ENCODE results near the gene HSPA14. TPM values are rescaled to one million over a fixed set of nuclear protein-coding genes. Genes with fewer than 3 reads are reported as not detected.
"Not testable (repeated sequence)": the region's sequence is repeated elsewhere in the genome, so short reads cannot be mapped to it uniquely, and the experiment has no call there.

Gene HSPA14, protein sequence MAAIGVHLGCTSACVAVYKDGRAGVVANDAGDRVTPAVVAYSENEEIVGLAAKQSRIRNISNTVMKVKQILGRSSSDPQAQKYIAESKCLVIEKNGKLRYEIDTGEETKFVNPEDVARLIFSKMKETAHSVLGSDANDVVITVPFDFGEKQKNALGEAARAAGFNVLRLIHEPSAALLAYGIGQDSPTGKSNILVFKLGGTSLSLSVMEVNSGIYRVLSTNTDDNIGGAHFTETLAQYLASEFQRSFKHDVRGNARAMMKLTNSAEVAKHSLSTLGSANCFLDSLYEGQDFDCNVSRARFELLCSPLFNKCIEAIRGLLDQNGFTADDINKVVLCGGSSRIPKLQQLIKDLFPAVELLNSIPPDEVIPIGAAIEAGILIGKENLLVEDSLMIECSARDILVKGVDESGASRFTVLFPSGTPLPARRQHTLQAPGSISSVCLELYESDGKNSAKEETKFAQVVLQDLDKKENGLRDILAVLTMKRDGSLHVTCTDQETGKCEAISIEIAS
- 11.3 TPM for total RNA-seq (ENCODE audit: insufficient read depth, low replicate concordance)

DNA sequence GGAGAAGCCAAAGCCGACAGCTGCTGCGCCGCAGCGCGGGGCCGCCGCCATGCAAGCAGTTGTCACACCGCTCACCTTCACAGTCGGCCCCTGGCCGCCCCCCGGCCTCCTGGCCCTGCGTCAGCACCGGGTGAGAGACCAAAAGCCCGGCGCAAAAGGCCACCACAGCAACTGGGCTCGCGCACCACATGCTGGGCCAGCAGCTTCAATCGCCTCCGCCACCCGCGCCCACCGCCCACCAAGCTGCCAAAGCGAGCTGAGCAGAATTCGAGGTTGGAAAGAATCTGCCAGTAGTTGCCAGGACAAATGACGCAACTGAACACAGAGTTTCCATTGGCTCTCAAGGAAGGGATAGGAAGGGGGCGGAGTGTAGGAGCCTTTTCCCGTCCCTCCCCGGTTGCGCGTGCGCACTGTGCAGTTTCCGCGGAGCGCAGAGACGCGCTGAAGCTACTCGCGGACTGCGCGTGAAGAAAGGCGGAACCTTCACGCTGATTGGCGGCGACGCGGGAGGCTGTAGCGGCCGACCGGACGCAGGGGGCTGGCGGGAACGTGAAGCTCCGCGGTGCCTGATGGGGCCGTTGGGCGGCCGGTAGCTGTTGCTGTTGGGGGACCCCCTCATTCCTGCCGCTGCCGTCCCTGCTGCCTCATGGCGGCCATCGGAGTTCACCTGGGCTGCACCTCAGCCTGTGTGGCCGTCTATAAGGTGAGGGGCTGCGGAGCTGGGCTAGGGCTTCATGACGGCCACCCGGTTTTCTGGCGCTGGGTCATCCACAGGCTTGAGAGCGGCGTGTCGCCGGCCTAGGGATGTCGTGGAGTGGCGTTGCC, at the start of gene HSPA14, which contains the start of the genes CDNF and MSANTD7:
Gene HSPA14 (plus strand): TSS at position 550 of the 825 bp plus-strand sequence. CDS start 97 bp downstream, at position 647.
Gene CDNF (minus strand): TSS at position 281 of the 825 bp plus-strand sequence. CDS start 91 bp downstream, at position 190.
Gene MSANTD7 (plus strand): TSS at position 550 of the 825 bp plus-strand sequence. CDS start 3,979 bp downstream, outside the sequence.
- peak; percentile 100 for DNase-seq (ENCODE audit: low spot score)

DNA sequence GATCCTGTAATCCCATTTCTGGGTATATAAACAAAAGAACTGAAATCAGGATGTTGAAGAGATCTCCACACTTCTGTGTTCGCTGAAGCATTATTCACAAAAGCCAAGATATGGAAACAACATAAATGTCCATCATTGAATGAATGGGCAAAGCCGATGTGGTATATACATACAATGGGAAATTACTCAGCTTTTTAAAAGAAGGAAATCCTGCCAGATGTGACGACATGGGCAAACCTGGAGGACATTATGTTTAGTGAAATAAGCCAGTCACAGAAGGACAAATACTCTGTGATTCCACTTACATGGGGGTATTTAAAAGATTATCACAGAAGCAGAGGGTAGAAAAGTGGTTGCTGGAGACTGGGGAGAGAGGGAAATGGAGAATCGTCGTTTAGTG, 39.5 kb upstream of the HSPA14 start:
- peak; percentile 30 for DNase-seq (ENCODE audit: low spot score)

DNA sequence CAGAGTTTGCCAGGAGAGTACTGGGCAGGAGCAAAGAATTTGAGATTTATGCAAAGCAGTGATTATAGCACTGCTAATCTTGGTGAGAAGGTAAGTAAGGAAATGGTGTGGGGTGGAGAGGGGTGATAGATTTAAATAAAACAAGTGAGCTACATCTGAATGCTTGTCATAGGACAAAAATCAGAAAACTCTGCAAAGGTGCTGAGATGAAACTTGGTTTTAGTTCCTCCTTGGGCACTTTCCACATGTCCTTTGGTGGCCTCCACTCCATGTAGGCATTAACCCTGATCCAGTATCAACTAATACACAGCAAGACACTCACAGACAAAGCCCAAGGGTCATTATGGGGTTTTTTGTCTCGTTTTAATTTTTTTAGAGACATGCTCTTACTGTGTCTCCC, 37.7 kb upstream of the HSPA14 start:
- DNase-seq (ENCODE audit: low spot score), result no peak

DNA sequence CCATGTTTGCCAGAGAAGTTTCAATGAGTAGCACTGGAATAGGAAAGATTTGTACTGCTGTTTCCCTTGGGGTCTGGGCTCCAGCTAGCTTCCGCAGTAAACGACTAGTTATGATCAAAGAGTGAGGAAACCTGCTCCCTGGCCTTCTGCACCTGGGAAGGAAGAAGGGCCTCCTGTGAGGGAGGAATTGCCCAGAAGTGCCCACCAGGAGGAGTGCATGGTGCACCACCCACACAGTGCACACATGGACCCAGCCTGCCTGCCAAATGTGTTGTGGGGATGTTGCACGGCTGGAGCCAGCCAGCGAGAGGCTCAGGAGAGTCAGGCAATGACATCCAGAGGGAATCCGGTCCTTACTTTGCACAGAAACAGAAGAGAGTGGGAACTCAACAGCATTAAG, 36.4 kb upstream of the HSPA14 start:
- peak; percentile 42 for DNase-seq (ENCODE audit: low spot score)

DNA sequence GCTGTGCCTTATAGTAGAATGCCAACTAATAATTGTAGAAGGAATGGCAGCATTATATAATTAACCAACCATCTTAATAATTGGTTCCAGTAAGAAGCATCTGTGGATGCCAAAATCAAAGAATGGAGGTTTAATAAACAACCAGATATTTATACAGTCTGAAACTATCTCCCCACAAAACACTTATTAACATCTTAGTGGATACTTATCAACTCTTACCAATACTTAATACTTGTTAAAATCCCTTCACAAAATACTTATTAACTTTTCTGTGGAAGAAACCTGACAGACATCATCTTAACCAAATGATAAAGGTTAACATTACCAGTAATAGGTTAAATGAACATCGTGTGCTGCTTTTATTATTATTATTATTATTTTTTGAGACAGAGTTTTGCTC, 34.3 kb upstream of the HSPA14 start:
- DNase-seq (ENCODE audit: low spot score), result no peak

GRCh38 chr10:14806318-14806717, 31.8 kb upstream of the HSPA14 start:
- no peak for DNase-seq (ENCODE audit: low spot score)

- no peak for DNase-seq (ENCODE audit: low spot score)
These were observed 26.8 kb upstream of the HSPA14 start for GRCh38 chr10:14810969-14811953.

- DNase-seq (ENCODE audit: low spot score), result no peak
These were observed 25.8 kb upstream of the HSPA14 start for GRCh38 chr10:14812271-14812670.

- DNase-seq (ENCODE audit: low spot score), result no peak
These were observed 22.4 kb upstream of the HSPA14 start for GRCh38 chr10:14815681-14816080.

- not testable (repeated sequence) for DNase-seq (ENCODE audit: low spot score)
These were observed 21.4 kb upstream of the HSPA14 start for GRCh38 chr10:14816717-14817116.

DNA sequence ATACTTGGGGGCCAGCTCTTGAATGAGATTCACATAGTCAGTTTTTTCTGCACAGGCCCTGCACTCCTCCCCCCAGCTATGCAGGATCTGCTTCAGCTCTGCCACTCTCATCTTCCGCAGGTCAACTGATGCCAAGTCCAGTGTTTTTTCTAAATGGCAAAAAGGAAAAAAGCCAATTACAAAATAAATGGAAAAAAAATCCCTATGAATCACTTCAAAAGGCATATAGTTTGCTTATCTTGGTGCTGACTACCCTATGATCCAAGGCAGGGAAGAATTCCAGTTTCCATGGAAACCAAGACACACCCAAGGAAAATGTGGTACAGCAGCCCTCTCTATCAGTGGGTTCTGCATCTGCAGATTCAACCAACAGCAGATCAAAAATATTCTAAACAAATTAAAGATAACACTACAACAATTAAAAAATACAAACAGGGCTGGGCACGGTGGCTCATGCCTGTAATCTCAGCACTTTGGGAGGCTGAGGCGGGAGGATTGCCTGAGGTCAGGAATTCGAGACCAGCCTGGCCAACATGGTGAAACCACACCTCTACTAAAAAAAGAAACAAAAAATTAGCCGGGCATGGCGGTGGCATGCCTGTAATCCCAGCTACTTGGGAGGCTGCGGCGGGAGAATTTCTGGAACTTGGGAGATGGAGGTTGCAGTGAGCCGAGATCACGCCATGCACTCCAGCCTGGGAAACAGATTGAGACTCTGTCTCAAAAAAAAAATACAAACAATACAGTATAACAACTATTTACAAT, 17.9 kb upstream of the HSPA14 start:
- peak; percentile 93 for DNase-seq (ENCODE audit: low spot score)

GRCh38 chr10:14820775-14821154, 17.3 kb upstream of the HSPA14 start:
- no peak for DNase-seq (ENCODE audit: low spot score)

DNA sequence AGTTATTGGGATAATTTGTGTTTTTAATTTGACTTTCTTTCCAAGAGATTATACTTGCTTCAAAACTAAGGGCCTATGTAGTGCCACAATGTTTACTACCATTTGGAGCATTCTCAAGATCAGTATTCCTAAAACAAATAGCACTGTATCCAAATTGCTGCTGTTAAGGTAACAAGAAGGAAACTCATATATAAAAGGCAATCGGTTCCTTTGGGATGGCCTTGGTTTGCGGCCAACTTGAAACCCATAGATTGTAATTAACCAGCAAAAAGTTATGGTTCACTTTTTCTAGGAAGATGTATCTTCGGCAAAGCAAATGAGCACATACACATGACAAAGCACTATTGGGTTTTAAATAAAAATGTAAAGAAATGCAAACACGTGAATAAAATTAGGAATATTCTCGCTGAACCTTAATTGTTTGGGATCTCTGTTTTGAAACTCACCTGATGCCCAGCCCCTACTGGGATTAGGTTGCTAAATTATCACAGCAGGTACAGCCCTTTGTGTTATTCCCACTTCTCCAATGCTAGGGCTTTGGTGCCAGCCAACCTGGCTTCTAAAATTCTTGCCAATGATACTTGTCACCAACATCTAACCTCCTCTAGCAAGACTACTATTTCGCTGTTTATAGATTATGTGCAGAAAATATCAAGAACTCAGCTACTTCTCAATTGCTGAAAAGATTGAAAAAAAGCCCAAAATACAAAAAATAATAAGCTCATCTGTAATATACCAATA, 16.3 kb upstream of the HSPA14 start:
- no peak for DNase-seq (ENCODE audit: low spot score)

GRCh38 chr10:14822879-14823755, 15.0 kb upstream of the HSPA14 start:
- DNase-seq (ENCODE audit: low spot score), result peak; percentile 60

DNA sequence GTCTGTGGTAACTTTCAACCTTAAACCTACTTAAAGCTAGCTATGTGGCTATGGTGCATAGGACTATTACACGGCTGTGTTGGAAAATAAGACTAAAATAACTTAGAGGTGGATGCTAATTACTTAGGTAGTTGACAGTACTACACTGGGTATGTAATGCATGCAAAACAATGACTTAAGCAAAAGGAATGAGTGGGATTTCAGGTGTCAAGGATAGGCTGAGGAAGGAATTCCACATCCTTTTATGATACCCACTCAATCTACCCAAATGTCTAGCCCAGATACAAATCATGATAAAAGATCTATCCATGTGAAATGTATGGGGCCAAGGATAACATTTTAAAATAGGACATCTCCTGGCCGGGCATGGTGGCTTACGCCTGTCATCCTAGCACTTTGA, 14.1 kb upstream of the HSPA14 start:
- no peak for DNase-seq (ENCODE audit: low spot score)

GRCh38 chr10:14826076-14826829, 11.9 kb upstream of the HSPA14 start:
- no peak for DNase-seq (ENCODE audit: low spot score)

- DNase-seq (ENCODE audit: low spot score), result no peak
These were observed 5.0 kb upstream of the HSPA14 start for GRCh38 chr10:14833106-14833505.

- DNase-seq (ENCODE audit: low spot score), result no peak
These were observed 1.9 kb upstream of the HSPA14 start for GRCh38 chr10:14836208-14836607.
